H1 (cell line): ENCODE measurements around the gene ARID4B. TPM values are rescaled to one million over a fixed set of nuclear protein-coding genes. Genes with fewer than 3 reads are reported as not detected.

Experiments
- CTCF ChIA-PET: fragments of 300-600 bp; sonication (Branson Sonifier 250); formaldehyde crosslinking; loops from one replicate; lab custom pipeline; 2021; ENCODE audit not compliant: partially characterized antibody; lab: Charles Lee
- POLR2A ChIA-PET: fragments of 300-600 bp; sonication (Branson Sonifier 250); formaldehyde crosslinking; loops from one replicate; lab custom pipeline; 2021; ENCODE audit warnings: inconsistent platforms; ENCODE audit not compliant: partially characterized antibody; lab: Charles Lee
- DNase-seq, 2 experiments: peaks; one replicate each; pipeline versions ENCODE4 v3.0.0 to v3.0.0-alpha.2; 2010 to 2022; ENCODE audit warnings: low spot score in 2 of 2, low read depth in 1 of 2, mixed read lengths in 1 of 2
- FAIRE-seq: peaks from 2 replicates; lab custom pipeline; 2011; peaks lifted over from hg19 to GRCh38; lab: Jason Lieb, UNC
- H2AFZ ChIP-seq: 2 replicates; pipeline ENCODE4 v1.8.1; 2012; ENCODE audit warnings: low read length, inconsistent platforms
- H2AK5ac ChIP-seq: 2 replicates; pipeline ENCODE4 v1.6.1; 2013; ENCODE audit warnings: low read depth, low read length
- H2BK120ac ChIP-seq: replicated peaks from 2 replicates; pipeline ENCODE3; 2013; ENCODE audit warnings: low read depth, low read length, inconsistent platforms
- H2BK12ac ChIP-seq: 2 replicates; pipeline ENCODE4 v1.6.1; 2013; ENCODE audit warnings: low read depth, low read length
- H2BK15ac ChIP-seq: 2 replicates; pipeline ENCODE4 v1.6.1; 2013; ENCODE audit warnings: low read length
- H2BK20ac ChIP-seq: 2 replicates; pipeline ENCODE4 v1.6.1; 2013; ENCODE audit warnings: low read length
- H2BK5ac ChIP-seq: 2 replicates; pipeline ENCODE4 v1.6.1; 2013; ENCODE audit warnings: low read depth, low read length
- H3K14ac ChIP-seq: 2 replicates; pipeline ENCODE4 v1.6.1; 2013; ENCODE audit warnings: inconsistent platforms; ENCODE audit not compliant: insufficient read length
- H3K18ac ChIP-seq: 2 replicates; pipeline ENCODE4 v1.6.1; 2013; ENCODE audit warnings: low read length; ENCODE audit errors: extremely low read depth
- H3K23ac ChIP-seq: 2 replicates; pipeline ENCODE4 v1.6.1; 2013; ENCODE audit warnings: inconsistent platforms; ENCODE audit not compliant: insufficient read length
- H3K23me2 ChIP-seq: 2 replicates; pipeline ENCODE4 v1.6.1; 2013; ENCODE audit warnings: low read depth, low read length
- H3K27ac ChIP-seq: 2 replicates; pipeline ENCODE4 v1.6.1; 2011; ENCODE audit warnings: low read depth, low read length, inconsistent platforms
- H3K27me3 ChIP-seq, 4 experiments: replicated peaks in 1 of 4; 1 replicate in 1 of 4; 2 replicates in 3 of 4; pipeline versions ENCODE4 v1.6.1 to v1.8.1; 2011 to 2013; ENCODE audit warnings: low read length in 3 of 4, mild to moderate bottlenecking in 3 of 4, inconsistent platforms in 2 of 4, mixed read lengths in 2 of 4, moderate library complexity in 1 of 4; ENCODE audit not compliant: control insufficient read depth in 3 of 4, insufficient read depth in 3 of 4; ENCODE audit errors: extremely low read depth in 1 of 4
- H3K36me3 ChIP-seq, 4 experiments: 2 replicates each; pipeline versions ENCODE4 v1.6.1 to v1.8.1; 2011 to 2013; ENCODE audit warnings: mild to moderate bottlenecking in 4 of 4, low read length in 3 of 4, moderate library complexity in 2 of 4, control low read depth in 1 of 4, inconsistent platforms in 1 of 4; ENCODE audit not compliant: insufficient read depth in 4 of 4, control insufficient read depth in 2 of 4
- H3K4ac ChIP-seq: replicated peaks from 2 replicates; pipeline ENCODE3; 2013; ENCODE audit warnings: low read length, low read depth, mixed read lengths, inconsistent platforms; ENCODE audit not compliant: insufficient read length
- H3K4me1 ChIP-seq, 4 experiments: replicated peaks in 1 of 4; 1 replicate in 1 of 4; 2 replicates in 3 of 4; pipeline versions ENCODE4 v1.6.1 to v1.8.1; 2011 to 2013; ENCODE audit warnings: low read length in 3 of 4, inconsistent platforms in 2 of 4, mixed read lengths in 1 of 4; ENCODE audit not compliant: insufficient read depth in 4 of 4, control insufficient read depth in 3 of 4
- H3K4me2 ChIP-seq, 2 experiments: 2 replicates each; pipeline versions ENCODE4 v1.6.1 to v1.8.1; 2011 to 2013; ENCODE audit warnings: low read depth in 2 of 2, low read length in 2 of 2, control low read depth in 1 of 2, inconsistent platforms in 1 of 2, mild to moderate bottlenecking in 1 of 2; ENCODE audit not compliant: insufficient read depth in 1 of 2
- H3K4me3 ChIP-seq, 4 experiments: fragments of 200-600, 300-600 bp in 1 of 4; sonication (generic), shearing (Covaris generic), sonication (Bioruptor Twin) in 1 of 4; 2 replicates each; pipeline versions ENCODE4 v1.5.1 to v1.8.1; 2011 to 2016; ENCODE audit warnings: low read length in 4 of 4, low read depth in 3 of 4, control low read depth in 2 of 4, inconsistent platforms in 2 of 4, mild to moderate bottlenecking in 2 of 4, mixed read lengths in 1 of 4, moderate library complexity in 1 of 4; ENCODE audit not compliant: insufficient read depth in 2 of 4; ENCODE audit errors: extremely low read depth in 1 of 4
- H3K56ac ChIP-seq: replicated peaks from 2 replicates; pipeline ENCODE3; 2013; ENCODE audit warnings: low read depth, mild to moderate bottlenecking, mixed read lengths, low read length, inconsistent platforms; ENCODE audit not compliant: insufficient read length
- H3K79me1 ChIP-seq: 2 replicates; pipeline ENCODE4 v1.6.1; 2013; ENCODE audit warnings: low read depth, low read length, control low read depth
- H3K79me2 ChIP-seq, 2 experiments: 2 replicates each; pipeline versions ENCODE4 v1.6.1 to v1.8.1; 2012 to 2013; ENCODE audit warnings: low read length in 2 of 2, mild to moderate bottlenecking in 2 of 2, inconsistent platforms in 1 of 2; ENCODE audit not compliant: insufficient read depth in 2 of 2, control insufficient read depth in 1 of 2
- H3K9ac ChIP-seq, 4 experiments: replicated peaks in 1 of 4; 1 replicate in 1 of 4; 2 replicates in 3 of 4; pipeline versions ENCODE4 v1.6.1 to v1.8.1; 2011 to 2013; ENCODE audit warnings: low read depth in 3 of 4, low read length in 3 of 4, control low read depth in 2 of 4, mild to moderate bottlenecking in 2 of 4, moderate library complexity in 2 of 4, inconsistent platforms in 1 of 4; ENCODE audit errors: extremely low read depth in 1 of 4
- H3K9me3 ChIP-seq, 2 experiments: 2 replicates each; pipeline versions ENCODE4 v1.6.1 to v1.8.1; 2012 to 2013; ENCODE audit warnings: mild to moderate bottlenecking in 2 of 2, moderate library complexity in 2 of 2, control low read depth in 1 of 2, inconsistent platforms in 1 of 2, low read depth in 1 of 2, low read length in 1 of 2, mixed read lengths in 1 of 2; ENCODE audit not compliant: insufficient read depth in 2 of 2
- H4K20me1 ChIP-seq, 2 experiments: replicated peaks in 1 of 2; 2 replicates each; pipeline versions ENCODE3 to v1.8.1; 2011 to 2013; ENCODE audit warnings: inconsistent platforms in 2 of 2, low read length in 2 of 2, mild to moderate bottlenecking in 1 of 2; ENCODE audit not compliant: insufficient read depth in 2 of 2, control insufficient read depth in 1 of 2
- H4K5ac ChIP-seq: 2 replicates; pipeline ENCODE4 v1.6.1; 2013; ENCODE audit warnings: low read length, low read depth, mixed read lengths, inconsistent platforms; ENCODE audit not compliant: insufficient read length
- H4K8ac ChIP-seq: 2 replicates; pipeline ENCODE4 v1.8.0; 2013; ENCODE audit warnings: mild to moderate bottlenecking, moderate library complexity, low read length, inconsistent platforms; ENCODE audit not compliant: insufficient read depth; ENCODE audit errors: extremely low read depth
- H4K91ac ChIP-seq: replicated peaks from 2 replicates; pipeline ENCODE3; 2013; ENCODE audit warnings: low read length, mixed read lengths, inconsistent platforms; ENCODE audit not compliant: insufficient read length
- CBX8 ChIP-seq: fragments of 300-800, 300-1000 bp; sonication (generic); IDR thresholded peaks from 2 replicates; pipeline ENCODE4 v1.7.1; 2016; ENCODE audit warnings: low read depth, low read length, borderline replicate concordance
- CEBPB ChIP-seq: IDR thresholded peaks from 2 replicates; pipeline ENCODE4 v1.6.1; 2012; ENCODE audit warnings: low read depth, low read length
- CHD2 ChIP-seq: IDR thresholded peaks from 2 replicates; pipeline ENCODE4 v1.6.1; 2012; ENCODE audit warnings: low read length, improper control_type of control experiment
- EZH2 ChIP-seq: fragments of 200-600 bp; sonication (generic); IDR thresholded peaks from 2 replicates; pipeline ENCODE4 v1.7.1; 2012; ENCODE audit warnings: low read depth, mild to moderate bottlenecking, moderate library complexity, low read length, inconsistent platforms; ENCODE audit not compliant: severe bottlenecking
- GABPA ChIP-seq: IDR thresholded peaks from 2 replicates; pipeline ENCODE4 v1.6.1; 2011; ENCODE audit warnings: mild to moderate bottlenecking, low read length, moderate library complexity, borderline replicate concordance; ENCODE audit not compliant: insufficient read depth
- JUND ChIP-seq: IDR thresholded peaks from 2 replicates; pipeline ENCODE4 v1.6.1; 2011; ENCODE audit warnings: mild to moderate bottlenecking, improper control_type of control experiment, low read length
- KDM5A ChIP-seq: fragments of 200-600 bp; IDR thresholded peaks from 2 replicates; pipeline ENCODE4 v1.7.1; 2012; ENCODE audit warnings: mild to moderate bottlenecking, low read length, inconsistent platforms, mixed read lengths
- RNF2 ChIP-seq: fragments of 200-900, 300-1000 bp; sonication (generic); IDR thresholded peaks from 2 replicates; pipeline ENCODE4 v1.7.1; 2016; ENCODE audit warnings: borderline replicate concordance, low read depth, mild to moderate bottlenecking, antibody characterized with exemption, low read length; ENCODE audit not compliant: poor library complexity, severe bottlenecking; ENCODE audit errors: missing control alignments
- SIX5 ChIP-seq: IDR thresholded peaks from 2 replicates; pipeline ENCODE4 v1.6.1; 2011; ENCODE audit warnings: mild to moderate bottlenecking, low read depth, low read length
- SP1 ChIP-seq: IDR thresholded peaks from 2 replicates; pipeline ENCODE4 v1.6.1; 2011; ENCODE audit warnings: low read depth, low read length
- TEAD4 ChIP-seq: IDR thresholded peaks from 2 replicates; pipeline ENCODE4 v1.6.1; 2012; ENCODE audit warnings: low read depth, low read length, inconsistent platforms, mixed read lengths
- YY1 ChIP-seq: IDR thresholded peaks from 2 replicates; pipeline ENCODE4 v1.6.1; 2011; ENCODE audit warnings: low read depth, mild to moderate bottlenecking, low read length
- WGBS, 2 experiments: shearing (Covaris generic) in 1 of 2; methylation state at CpG; one replicate each; pipeline versions ENCODE4 v1.1.6 to v1.1.7; 2013 to 2015; ENCODE audit warnings: low lambda C conversion rate in 2 of 2, mixed read lengths in 2 of 2, inconsistent platforms in 1 of 2, low coverage in 1 of 2, missing lambda C conversion rate in 1 of 2; ENCODE audit not compliant: insufficient replicate concordance in 2 of 2, insufficient coverage in 1 of 2, insufficient read length in 1 of 2; ENCODE audit errors: extremely low coverage in 1 of 2, missing lambda C conversion rate in 1 of 2; 5-methylcytosine and 5-hydroxymethylcytosine counted together
- polyA plus RNA-seq, 7 experiments: library from polyadenylated mRNA; depleted of rRNA in 3 of 7; stranded (reverse) in 5 of 7; unstranded in 2 of 7; fragments of >200 nt in 5 of 7; fragments of 200-250 nt in 2 of 7; gene quantifications; 1 replicate in 5 of 7; 2 replicates in 1 of 7; 4 replicates in 1 of 7; pipeline versions ENCODE4 v1.2.1 to v1.2.3, GENCODE V29; 2011 to 2013; ENCODE audit warnings: missing spikeins in 2 of 7, mixed read lengths in 2 of 7
- total RNA-seq: library from RNA; stranded (reverse); fragmentation: NEBNext Ultra II Directional; extraction: Animal tissue kit (Norgen Biotek cat#: 25700); gene quantifications from 2 replicates; pipeline ENCODE4 v1.2.1, GENCODE V29; 2021

Gene ARID4B
- total and polyA plus RNA-seq, 2 of the 8 experiments (the other 6 are each of a cell fraction or from before 2014, with no cell fraction given), result 5.1 to 28.8 TPM

GRCh38 chr1:235253219-235253962, 74.6 kb downstream of the ARID4B start:
- Histone ChIP-seq H4K91ac (no peak overlapping the region), H3K9ac (no peak overlapping the region), H3K79me2 (peaks cover 0 to 28% of the 10 kb centered on the region in 2 experiments; a peak in 2 of 4 replicates), H2AK5ac (no peak overlapping the region), H3K18ac (no peak overlapping the region), H3K4me2 (no peak overlapping the region), H4K5ac (no peak overlapping the region), H3K36me3 (peaks cover 0 to 13% (median 0%) of the 10 kb centered on the region in 4 experiments; a peak in 4 of 8 replicates), H3K56ac (no peak overlapping the region), H2AFZ (no peak overlapping the region), H3K4ac (no peak overlapping the region), H3K14ac (no peak overlapping the region), H3K4me1 (no peaks in the 10 kb centered on the region), H3K27ac (no peak overlapping the region), H2BK12ac (no peak overlapping the region), H2BK15ac (no peak overlapping the region), H3K27me3 (no peaks in the 10 kb centered on the region), H3K23me2 (no peaks in the 10 kb centered on the region), H3K79me1 (no peaks in the 10 kb centered on the region; the same call in 1 of the 2 replicates), H3K23ac (no peak overlapping the region), H2BK120ac (no peak overlapping the region), H3K4me3 (no peak overlapping the region), H3K9me3 (no peaks in the 10 kb centered on the region; a peak in 1 of 4 replicates), H4K20me1 (no peaks in the 10 kb centered on the region), H4K8ac (no peak overlapping the region), H2BK20ac (no peak overlapping the region), H2BK5ac (no peak overlapping the region)
- peak in 1 of 2 experiments; percentile 25 for DNase-seq
- CTCF ChIA-PET, result interaction anchor here (0.6 to 3.5 kb wide), 11 partner anchors 20 to 202 kb away, joined by 3 to 25 read pairs (median 4); no protein-coding TSS in a partner anchor
- POLR2A ChIA-PET, result no interaction called here
- WGBS, 2 experiments, result 42% methylated on average over 2 of the region's 2 CpGs; no CpG with 5 or more reads in 1 of the 2 experiments
- FAIRE-seq, result peak; percentile 95
- 0 out of 2 replicates have a peak, but pooled peaks have one; percentile 21 for TF ChIP-seq SP1
- no peak for TF ChIP-seq GABPA
- no peak for TF ChIP-seq KDM5A
- TF ChIP-seq CEBPB, result peak; percentile 54; the same call in 1 of the 2 replicates
- TF ChIP-seq JUND, result no peak
- TF ChIP-seq EZH2, result no peak
- TF ChIP-seq CHD2, result no peak
- TF ChIP-seq RNF2, result no peak
- TF ChIP-seq SIX5, result no peak
- peak; percentile 43; the same call in 1 of the 2 replicates for TF ChIP-seq TEAD4
- TF ChIP-seq YY1, result peak; percentile 83
- TF ChIP-seq CBX8, result no peak
